HepG2 (cell line): ENCODE results near the gene POLR1D. TPM values are rescaled to one million over a fixed set of nuclear protein-coding genes. Genes with fewer than 3 reads are reported as not detected.

Experiments
- CCAR2 ChIP-seq: fragments of 200-400 bp; formaldehyde crosslinking; optimal IDR thresholded peaks from 2 replicates; pipeline ENCODE3; 2018; ENCODE audit warnings: low read depth, mild to moderate bottlenecking, low read length, moderate library complexity
- CSRNP1 ChIP-seq: sonication (generic); formaldehyde crosslinking; IDR thresholded peaks from 2 replicates; pipeline ENCODE4 v1.8.1; 2023; ENCODE audit warnings: mild to moderate bottlenecking, missing genetic modification reagents
- FOXA1 ChIP-seq, 2 experiments: fragments of 450-650 bp in 1 of 2; sonication (generic) in 1 of 2; formaldehyde crosslinking in 1 of 2; IDR thresholded peaks; 2 replicates each; pipeline versions ENCODE4 v1.4.0 to v1.6.1; 2016 to 2020; ENCODE audit warnings: missing genetic modification reagents in 1 of 2
- HDAC2 ChIP-seq: sonication (generic); formaldehyde crosslinking; IDR thresholded peaks from 2 replicates; pipeline ENCODE4 v1.4.0; 2020; ENCODE audit warnings: missing genetic modification reagents
- KDM6A ChIP-seq: IDR thresholded peaks from 2 replicates; pipeline ENCODE4 v1.6.1; 2016; ENCODE audit warnings: low read depth
- KLF9 ChIP-seq: IDR thresholded peaks from 2 replicates; pipeline ENCODE4 v1.6.1; 2016; ENCODE audit warnings: low read depth
- MATR3 ChIP-seq: sonication (generic); formaldehyde crosslinking; IDR thresholded peaks from 2 replicates; pipeline ENCODE4 v1.4.0; 2020; ENCODE audit warnings: missing genetic modification reagents
- MTA1 ChIP-seq: sonication (generic); formaldehyde crosslinking; IDR thresholded peaks from 2 replicates; pipeline ENCODE4 v1.4.0; 2020; ENCODE audit warnings: missing genetic modification reagents, mild to moderate bottlenecking, borderline replicate concordance
- NFATC3 ChIP-seq: sonication (generic); formaldehyde crosslinking; IDR thresholded peaks from 2 replicates; pipeline ENCODE4 v1.5.1; 2020; ENCODE audit warnings: mild to moderate bottlenecking, missing genetic modification reagents
- PREB ChIP-seq: sonication (generic); formaldehyde crosslinking; IDR thresholded peaks from 2 replicates; pipeline ENCODE4 v1.4.0; 2020; ENCODE audit warnings: missing genetic modification reagents
- PRMT3 ChIP-seq: sonication (generic); formaldehyde crosslinking; IDR thresholded peaks from 2 replicates; pipeline ENCODE4 v1.8.1; 2022; ENCODE audit warnings: low read depth, mild to moderate bottlenecking, moderate library complexity, missing genetic modification reagents, borderline replicate concordance
- RXRB ChIP-seq: IDR thresholded peaks from 2 replicates; pipeline ENCODE4 v1.6.1; 2016; ENCODE audit warnings: borderline replicate concordance, missing genetic modification reagents, missing compliant biosample characterization
- SMARCC2 ChIP-seq: fragments of 450-650 bp; IDR thresholded peaks from 2 replicates; pipeline ENCODE4 v1.6.1; 2017; ENCODE audit warnings: antibody characterized with exemption, mild to moderate bottlenecking
- SMYD3 ChIP-seq: sonication (generic); formaldehyde crosslinking; IDR thresholded peaks from 2 replicates; pipeline ENCODE4 v1.8.1; 2023; ENCODE audit warnings: mild to moderate bottlenecking, missing genetic modification reagents
- SNRNP70 ChIP-seq: fragments of 200-400 bp; formaldehyde crosslinking; IDR thresholded peaks from 2 replicates; pipeline ENCODE4 v1.6.1; 2017; ENCODE audit warnings: mild to moderate bottlenecking, low read depth, low read length, moderate library complexity
- TCF7L2 ChIP-seq: IDR thresholded peaks from 2 replicates; pipeline ENCODE4 v1.6.1; 2011; ENCODE audit warnings: mild to moderate bottlenecking, low read depth, low read length, moderate library complexity
- TMF1 ChIP-seq: sonication (generic); formaldehyde crosslinking; IDR thresholded peaks from 2 replicates; pipeline ENCODE4 v1.8.1; 2022; ENCODE audit warnings: low read depth, missing genetic modification reagents
- U2AF1 ChIP-seq: fragments of 200-400 bp; formaldehyde crosslinking; optimal IDR thresholded peaks from 2 replicates; pipeline ENCODE3; 2017; ENCODE audit warnings: mild to moderate bottlenecking, low read depth, low read length
- ZNF263 ChIP-seq: sonication (generic); formaldehyde crosslinking; IDR thresholded peaks from 2 replicates; pipeline ENCODE4 v1.4.0; 2020; ENCODE audit warnings: missing genetic modification reagents
- ZNF431 ChIP-seq: sonication (generic); formaldehyde crosslinking; IDR thresholded peaks from 2 replicates; pipeline ENCODE4 v1.9.0; 2022; ENCODE audit warnings: missing genetic modification reagents, low read depth, mild to moderate bottlenecking, borderline replicate concordance
- ZNF629 ChIP-seq: sonication (generic); formaldehyde crosslinking; conservative IDR thresholded peaks from 2 replicates; pipeline ENCODE4 v1.5.0; 2020; ENCODE audit warnings: missing genetic modification reagents
- ZNF737 ChIP-seq: sonication (generic); formaldehyde crosslinking; IDR thresholded peaks from 2 replicates; pipeline ENCODE4 v1.5.0; 2020; ENCODE audit warnings: missing genetic modification reagents, mild to moderate bottlenecking, borderline replicate concordance
- ZNF782 ChIP-seq: sonication (generic); formaldehyde crosslinking; IDR thresholded peaks from 2 replicates; pipeline ENCODE4 v1.4.0; 2020; ENCODE audit warnings: missing genetic modification reagents, mild to moderate bottlenecking, borderline replicate concordance
- ZNF788 ChIP-seq: sonication (generic); formaldehyde crosslinking; IDR thresholded peaks from 2 replicates; pipeline ENCODE4 v1.5.0; 2020; ENCODE audit warnings: mild to moderate bottlenecking, missing genetic modification reagents, borderline replicate concordance
- polyA plus RNA-seq, 8 experiments: library from polyadenylated mRNA; depleted of rRNA in 3 of 8; stranded (reverse) in 7 of 8; unstranded in 1 of 8; fragments of >200 nt; fragmentation: Illumina TruSeq in 4 of 8; extraction: Trizol in 4 of 8; gene quantifications; 2 replicates each; pipeline versions ENCODE4 v1.2.1 to v1.2.3, GENCODE V29; 2011 to 2016; ENCODE audit warnings: low read depth in 4 of 8, missing spikeins in 1 of 8, mixed read lengths in 1 of 8; ENCODE audit not compliant: insufficient read depth in 1 of 8
- total RNA-seq, 5 experiments: library from RNA; depleted of rRNA; stranded (reverse); fragments of >200 nt; fragmentation: Illumina TruSeq; extraction: Trizol; gene quantifications; 2 replicates each; pipeline ENCODE4 v1.2.3, GENCODE V29; 2016; ENCODE audit warnings: low read depth in 1 of 5
- TF ChIP-seq, protein P1 (sequence below): sonication (generic); formaldehyde crosslinking; IDR thresholded peaks from 2 replicates; pipeline ENCODE4 v1.5.0; 2020; ENCODE audit warnings: mild to moderate bottlenecking, missing genetic modification reagents
- TF ChIP-seq, protein P2 (sequence below): IDR thresholded peaks from 2 replicates; pipeline ENCODE4 v1.6.1; 2016; ENCODE audit warnings: mild to moderate bottlenecking, missing biosample characterization, missing genetic modification reagents

The POLR1D gene
- total and polyA plus RNA-seq, 2 of the 13 experiments (the other 11 are each of a cell fraction or from before 2014, with no cell fraction given): 183 to 490 TPM

- no peak for TF ChIP-seq ZNF629 (CRISPR knock-in tag)
- TF ChIP-seq TCF7L2: no peak
- TF ChIP-seq ZNF737: no peak
- peak; percentile 70 for TF ChIP-seq ZNF263
- TF ChIP-seq SNRNP70: no peak
- no peak for TF ChIP-seq KLF9 (CRISPR knock-in tag)
- 0 out of 2 replicates have a peak, but pooled peaks have one; percentile 24 for TF ChIP-seq ZNF782 (CRISPR knock-in tag)
- no peak for TF ChIP-seq PREB (CRISPR knock-in tag)
- TF ChIP-seq, protein P1, sequence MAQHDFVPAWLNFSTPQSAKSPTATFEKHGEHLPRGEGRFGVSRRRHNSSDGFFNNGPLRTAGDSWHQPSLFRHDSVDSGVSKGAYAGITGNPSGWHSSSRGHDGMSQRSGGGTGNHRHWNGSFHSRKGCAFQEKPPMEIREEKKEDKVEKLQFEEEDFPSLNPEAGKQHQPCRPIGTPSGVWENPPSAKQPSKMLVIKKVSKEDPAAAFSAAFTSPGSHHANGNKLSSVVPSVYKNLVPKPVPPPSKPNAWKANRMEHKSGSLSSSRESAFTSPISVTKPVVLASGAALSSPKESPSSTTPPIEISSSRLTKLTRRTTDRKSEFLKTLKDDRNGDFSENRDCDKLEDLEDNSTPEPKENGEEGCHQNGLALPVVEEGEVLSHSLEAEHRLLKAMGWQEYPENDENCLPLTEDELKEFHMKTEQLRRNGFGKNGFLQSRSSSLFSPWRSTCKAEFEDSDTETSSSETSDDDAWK: no peak
- no peak; the same call in 1 of the 2 replicates for TF ChIP-seq ZNF788 (CRISPR knock-in tag)
- no peak for TF ChIP-seq RXRB (CRISPR knock-in tag)
- no peak for TF ChIP-seq SMARCC2
- no peak for TF ChIP-seq U2AF1
- TF ChIP-seq, protein P2, sequence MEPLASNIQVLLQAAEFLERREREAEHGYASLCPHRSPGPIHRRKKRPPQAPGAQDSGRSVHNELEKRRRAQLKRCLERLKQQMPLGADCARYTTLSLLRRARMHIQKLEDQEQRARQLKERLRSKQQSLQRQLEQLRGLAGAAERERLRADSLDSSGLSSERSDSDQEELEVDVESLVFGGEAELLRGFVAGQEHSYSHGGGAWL (CRISPR knock-in tag): no peak; the same call in 1 of the 2 replicates
- TF ChIP-seq CSRNP1 (CRISPR knock-in tag): no peak
- no peak for TF ChIP-seq NFATC3 (CRISPR knock-in tag)
- TF ChIP-seq PRMT3 (CRISPR knock-in tag): no peak
- TF ChIP-seq CCAR2: no peak
- TF ChIP-seq HDAC2 (CRISPR knock-in tag): no peak
- TF ChIP-seq KDM6A (CRISPR knock-in tag): no peak
- TF ChIP-seq MATR3 (CRISPR knock-in tag): no peak
- TF ChIP-seq MTA1: no peak
- TF ChIP-seq FOXA1 (IDR thresholded peaks at IDR 0.05): no peak
- no peak; the same call in 1 of the 2 replicates for TF ChIP-seq FOXA1 (CRISPR knock-in tag; IDR thresholded peaks at IDR 0.05)
- no peak for TF ChIP-seq ZNF431 (CRISPR knock-in tag)
- TF ChIP-seq TMF1: no peak
- TF ChIP-seq SMYD3 (CRISPR knock-in tag): no peak
Observed at GRCh38 chr13:27620377-27621115, 1.1 kb upstream of the POLR1D start, which contains the start of gene LNX2 (continued).
